ENCODE results near the gene VAV2. TPM values are rescaled to one million over a fixed set of nuclear protein-coding genes. Genes with fewer than 3 reads are reported as not detected.

VAV2 gene
- total RNA-seq, 4 donors from 2014 or later: 4.7 to 42.2 (median 15.8) TPM

DNA sequence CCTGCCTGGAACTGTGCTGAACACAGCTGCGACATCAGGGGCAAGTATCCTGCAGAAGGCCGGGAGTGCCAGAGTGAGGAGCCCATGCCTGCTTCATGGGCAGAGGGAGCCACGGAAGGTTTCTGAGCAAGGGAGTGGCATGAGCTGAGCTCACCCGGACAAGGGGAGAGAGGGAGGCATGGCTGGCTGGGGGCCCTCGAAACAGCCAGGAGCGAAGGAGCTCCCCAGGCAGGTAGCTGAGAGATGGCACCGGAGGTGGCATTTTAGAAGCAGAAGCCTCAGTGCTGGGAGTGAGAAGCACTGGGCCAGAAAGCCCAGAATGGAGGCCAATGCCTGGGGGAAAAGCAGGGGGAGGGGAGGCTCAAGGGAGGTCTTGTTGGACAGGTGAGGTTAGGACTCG is 197.1 kb downstream of the VAV2 start:
- no peak for TF ChIP-seq POLR2A (IDR thresholded peaks at IDR 0.05)
- TF ChIP-seq, protein P1, sequence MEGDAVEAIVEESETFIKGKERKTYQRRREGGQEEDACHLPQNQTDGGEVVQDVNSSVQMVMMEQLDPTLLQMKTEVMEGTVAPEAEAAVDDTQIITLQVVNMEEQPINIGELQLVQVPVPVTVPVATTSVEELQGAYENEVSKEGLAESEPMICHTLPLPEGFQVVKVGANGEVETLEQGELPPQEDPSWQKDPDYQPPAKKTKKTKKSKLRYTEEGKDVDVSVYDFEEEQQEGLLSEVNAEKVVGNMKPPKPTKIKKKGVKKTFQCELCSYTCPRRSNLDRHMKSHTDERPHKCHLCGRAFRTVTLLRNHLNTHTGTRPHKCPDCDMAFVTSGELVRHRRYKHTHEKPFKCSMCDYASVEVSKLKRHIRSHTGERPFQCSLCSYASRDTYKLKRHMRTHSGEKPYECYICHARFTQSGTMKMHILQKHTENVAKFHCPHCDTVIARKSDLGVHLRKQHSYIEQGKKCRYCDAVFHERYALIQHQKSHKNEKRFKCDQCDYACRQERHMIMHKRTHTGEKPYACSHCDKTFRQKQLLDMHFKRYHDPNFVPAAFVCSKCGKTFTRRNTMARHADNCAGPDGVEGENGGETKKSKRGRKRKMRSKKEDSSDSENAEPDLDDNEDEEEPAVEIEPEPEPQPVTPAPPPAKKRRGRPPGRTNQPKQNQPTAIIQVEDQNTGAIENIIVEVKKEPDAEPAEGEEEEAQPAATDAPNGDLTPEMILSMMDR (IDR thresholded peaks at IDR 0.05): no peak
- intact Hi-C loops (cut with DNase I; ENCODE audit: low total_unique reads): no loop called here
- no peak for DNase-seq
- H3K4me3 ChIP-seq: no peak overlapping the region
- H3K36me3 ChIP-seq: no peaks in the 10 kb centered on the region
- no peaks in the 10 kb centered on the region for H3K27me3 ChIP-seq
- H3K9me3 ChIP-seq: no peaks in the 10 kb centered on the region
- peaks cover 0 to 5% of the 10 kb centered on the region in 2 donors for H3K4me1 ChIP-seq
- H3K27ac ChIP-seq: no peak overlapping the region

DNA sequence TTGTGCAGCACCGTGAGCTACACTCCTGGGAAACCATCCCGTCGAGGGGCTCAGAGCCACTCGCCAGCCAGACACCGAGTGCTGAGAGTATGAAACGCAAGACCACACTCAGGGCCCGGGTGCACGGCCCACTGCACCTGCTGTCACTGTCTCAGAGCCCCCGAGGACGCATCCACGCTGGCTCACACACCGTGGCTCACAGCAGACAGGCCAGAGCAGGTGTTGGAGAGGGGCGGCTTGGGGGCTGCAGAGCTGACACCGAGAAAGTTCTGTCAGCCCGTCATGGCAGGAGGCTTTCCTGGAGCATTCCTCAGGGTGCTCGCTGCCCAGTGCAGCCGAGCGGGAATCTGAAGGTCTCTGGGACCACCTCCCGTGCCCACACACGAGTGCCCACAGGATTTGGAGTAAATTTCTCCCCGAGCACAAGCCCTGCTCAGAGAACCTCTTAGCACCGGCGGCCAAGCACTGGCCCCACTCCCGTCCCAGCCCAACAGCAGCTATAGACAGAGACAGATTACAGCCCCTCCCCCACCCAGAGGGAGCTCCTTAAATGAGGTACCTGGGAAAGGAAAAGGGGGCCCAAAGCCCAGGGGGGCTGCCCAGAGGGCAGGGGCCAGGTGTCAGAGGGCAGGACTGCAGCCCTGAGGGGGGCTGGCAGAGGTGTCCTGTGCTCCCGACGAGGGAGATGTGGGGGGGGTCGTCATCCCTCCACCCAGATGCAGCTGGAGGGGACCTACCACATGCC is 197.9 kb downstream of the VAV2 start:
- H3K4me3 ChIP-seq: no peak overlapping the region
- H3K27ac ChIP-seq: no peak overlapping the region
- intact Hi-C loops (cut with DNase I; ENCODE audit: low total_unique reads): loop anchor here (5.0 kb wide), 1 partner anchor 198 kb away; the partner anchor contains the start of gene VAV2
- no peaks in the 10 kb centered on the region for H3K9me3 ChIP-seq
- no peaks in the 10 kb centered on the region for H3K36me3 ChIP-seq
- peaks cover 0 to 5% of the 10 kb centered on the region in 2 donors for H3K4me1 ChIP-seq
- DNase-seq: no peak
- TF ChIP-seq, protein P1 (IDR thresholded peaks at IDR 0.05): no peak
- H3K27me3 ChIP-seq: no peaks in the 10 kb centered on the region

GRCh38 chr9:133793471-133793870 is 198.7 kb downstream of the VAV2 start:
- H3K4me3 ChIP-seq: no peak overlapping the region
- H3K36me3 ChIP-seq: no peaks in the 10 kb centered on the region

DNA sequence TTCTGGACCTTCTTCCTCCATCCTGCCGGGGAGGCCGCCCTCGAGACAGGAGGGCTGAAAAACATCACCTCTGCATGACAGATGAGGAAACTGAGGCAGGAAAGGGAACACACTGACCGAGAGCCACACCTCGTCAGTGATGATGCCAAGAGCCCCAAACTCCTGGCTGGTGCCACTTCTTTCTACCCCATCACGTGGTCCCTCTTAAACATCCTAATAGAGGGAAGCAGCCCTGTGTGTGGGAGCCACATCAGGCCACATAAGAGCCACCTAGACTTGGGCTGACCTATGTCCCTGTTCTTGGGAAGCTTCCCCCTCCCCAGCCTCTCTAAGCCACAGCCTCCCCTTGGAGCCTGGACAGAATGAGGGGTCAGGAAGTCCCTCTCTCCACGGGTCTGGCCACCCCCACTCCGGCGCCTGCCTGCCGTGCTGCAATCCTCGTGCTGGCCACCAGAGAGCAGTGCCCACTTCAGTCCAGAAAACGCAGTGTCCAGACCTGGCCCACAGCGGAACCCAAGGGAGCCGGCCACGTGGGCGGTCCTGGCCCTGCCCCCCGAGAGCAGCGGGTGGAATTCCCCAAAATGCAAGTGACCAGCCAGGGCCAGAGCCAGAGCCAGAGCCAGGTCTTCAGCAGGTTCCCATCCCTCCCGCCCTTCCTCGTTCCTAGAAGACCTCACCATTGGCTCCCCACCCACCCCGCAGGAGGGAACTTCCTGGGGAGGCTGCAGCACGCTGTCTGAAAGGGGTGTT is 199.2 kb downstream of the VAV2 start:
- intact Hi-C loops (cut with DNase I; ENCODE audit: low total_unique reads): loop anchor here (5.0 kb wide), 1 partner anchor 199 kb away; the partner anchor contains the start of gene VAV2
- Histone ChIP-seq H3K27ac (no peak overlapping the region), H3K36me3 (no peaks in the 10 kb centered on the region), H3K4me3 (no peak overlapping the region), H3K4me1 (peaks cover 0 to 5% of the 10 kb centered on the region in 2 donors), H3K27me3 (no peaks in the 10 kb centered on the region), H3K9me3 (no peaks in the 10 kb centered on the region)
- peak; percentile 72 to 82 for DNase-seq
- TF ChIP-seq, protein P1 (IDR thresholded peaks at IDR 0.05): peak; percentile 93 to 98 (median 97)
- no peak for TF ChIP-seq POLR2A (IDR thresholded peaks at IDR 0.05)

More at GRCh38 chr9:133793471-133793870, 198.7 kb downstream of the VAV2 start:
- Histone ChIP-seq H3K9me3 (no peaks in the 10 kb centered on the region), H3K4me1 (peaks cover 0 to 5% of the 10 kb centered on the region in 2 donors), H3K27me3 (no peaks in the 10 kb centered on the region), H3K27ac (no peak overlapping the region)
- DNase-seq: no peak
- intact Hi-C loops (cut with DNase I; ENCODE audit: low total_unique reads): loop anchor here (5.0 kb wide), 1 partner anchor 199 kb away; the partner anchor contains the start of gene VAV2
- TF ChIP-seq, protein P1 (IDR thresholded peaks at IDR 0.05): no peak
- no peak for TF ChIP-seq POLR2A (IDR thresholded peaks at IDR 0.05)

Measured in uterus (tissue), 4 donors.